Fibroblast of the aortic adventitia (primary cell): ENCODE measurements around the gene KRT72. TPM values are rescaled to one million over a fixed set of nuclear protein-coding genes. Genes with fewer than 3 reads are reported as not detected.
A peak's percentile ranks its signal among the peaks of the same experiment; 100 is the strongest.

Experiments used
- DNase-seq: peaks from one replicate; pipeline ENCODE4 v3.0.0-alpha.2; 2010; ENCODE audit warnings: low read depth
- H3K4me3 ChIP-seq: 2 replicates; pipeline ENCODE4 v1.5.1; 2011; ENCODE audit warnings: low read depth, mild to moderate bottlenecking, control low read depth, low read length, moderate library complexity
- CTCF ChIP-seq: IDR thresholded peaks from 2 replicates; pipeline ENCODE4 v1.5.1; 2011; ENCODE audit warnings: mild to moderate bottlenecking, low read length, control low read depth, inconsistent platforms; ENCODE audit not compliant: insufficient read depth
- total RNA-seq: library from RNA; depleted of rRNA; stranded (reverse); fragments of >200 nt; gene quantifications from 2 replicates; pipeline ENCODE4 v1.2.3, GENCODE V29; 2012; ENCODE audit warnings: low replicate concordance

KRT72 gene
- total RNA-seq, 1 donor: not detected

- TF ChIP-seq CTCF: no peak
Measured at GRCh38 chr12:52582486-52582885, 18.8 kb downstream of the KRT72 start.

DNA sequence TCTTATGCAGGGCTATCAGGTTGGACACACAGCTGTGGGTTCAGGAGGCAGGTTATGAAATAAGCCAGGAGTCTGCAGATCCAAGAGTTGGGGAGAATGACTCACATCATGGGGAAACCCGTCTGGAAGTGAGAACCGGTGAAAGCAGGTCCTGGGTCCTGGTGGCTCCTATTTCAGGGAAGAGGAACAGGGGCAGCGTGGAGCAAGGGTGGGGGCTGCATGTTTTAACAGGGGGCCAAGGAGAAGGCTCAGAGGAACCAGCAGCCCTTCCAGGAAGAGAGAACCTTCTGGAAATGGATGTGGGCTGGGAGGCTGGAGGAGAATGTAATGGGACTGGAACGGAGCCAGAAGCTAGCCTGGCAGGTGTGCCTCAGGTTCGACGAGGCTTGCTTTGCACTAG, 19.8 kb downstream of the KRT72 start:
- no peak for TF ChIP-seq CTCF
- H3K4me3 ChIP-seq: no peak overlapping the region
- DNase-seq: peak; percentile 5

More at GRCh38 chr12:52582486-52582885, 18.8 kb downstream of the KRT72 start:
- H3K4me3 ChIP-seq: no peak overlapping the region
- DNase-seq: no peak

DNA sequence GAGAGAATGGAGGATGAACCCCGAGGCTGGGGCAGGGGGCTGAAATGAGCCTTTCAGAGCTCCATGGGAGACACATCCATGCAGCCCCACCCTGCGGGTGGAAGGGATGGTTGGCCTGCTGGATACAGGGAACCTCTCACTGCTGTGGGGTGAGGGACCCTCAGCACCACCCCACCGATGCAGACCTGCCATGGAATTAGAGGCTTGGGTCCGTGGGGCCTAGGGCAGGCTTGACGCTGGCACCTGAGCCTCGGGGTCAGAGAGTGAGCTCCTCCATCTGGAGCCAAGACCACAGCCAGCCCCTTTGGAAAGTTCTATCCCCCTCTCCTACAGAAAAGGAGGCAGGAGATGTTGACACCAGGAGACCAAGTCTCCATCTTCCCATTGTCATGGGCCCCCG, 20.2 kb downstream of the KRT72 start:
- H3K4me3 ChIP-seq: no peak overlapping the region
- TF ChIP-seq CTCF: no peak
- DNase-seq: no peak

GRCh38 chr12:52580496-52580895, 20.8 kb downstream of the KRT72 start:
- H3K4me3 ChIP-seq: no peak overlapping the region
- no peak for TF ChIP-seq CTCF
- DNase-seq: no peak

DNA sequence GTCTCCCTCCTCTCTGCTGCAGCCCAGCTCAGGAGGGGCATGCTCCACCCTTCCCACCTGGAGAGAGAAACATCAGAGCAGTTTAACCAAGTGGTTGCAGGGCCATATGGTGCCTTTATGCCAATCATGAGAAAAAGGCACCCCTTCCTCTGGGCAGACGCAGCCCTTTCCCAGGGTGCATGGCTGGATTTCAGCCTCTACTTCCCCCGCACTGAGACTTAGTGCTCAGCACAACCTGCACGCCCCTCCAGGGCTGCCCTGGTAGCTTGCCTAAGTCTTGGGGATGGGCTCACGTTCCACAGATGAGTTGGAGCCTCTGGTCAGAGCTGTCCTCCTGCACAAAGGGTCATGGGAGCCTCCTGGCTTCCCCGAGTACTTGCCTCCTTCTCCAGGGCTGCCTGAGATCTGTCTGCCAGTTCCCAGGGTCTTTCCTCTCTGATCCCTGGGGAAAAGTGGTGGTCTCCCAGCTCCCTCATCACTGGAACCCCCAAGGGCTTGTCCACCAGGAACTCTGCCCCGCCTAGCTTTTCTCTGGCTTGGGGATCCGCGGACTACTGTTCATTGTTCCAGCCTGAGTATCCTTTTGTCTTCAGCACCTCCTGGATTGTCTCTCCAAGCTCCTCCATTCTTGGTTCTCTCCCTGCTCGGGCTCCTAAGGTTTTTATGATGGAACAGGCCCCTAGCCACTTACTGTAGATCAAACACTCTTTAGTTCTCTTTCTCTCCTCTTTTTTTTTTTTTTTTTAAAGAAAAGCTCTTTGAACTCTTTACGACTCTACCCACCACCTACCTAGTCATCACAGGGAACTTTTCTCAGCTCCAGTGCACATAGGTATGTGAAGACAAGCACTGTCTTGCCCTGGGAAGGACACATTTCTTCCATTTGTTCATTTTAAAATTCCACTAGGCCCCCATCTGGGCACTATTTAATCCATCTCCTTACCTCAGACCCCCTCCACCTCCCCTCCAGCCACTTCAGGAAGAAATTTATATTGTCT, 21.5 kb downstream of the KRT72 start:
- H3K4me3 ChIP-seq: no peak overlapping the region
- DNase-seq: no peak
- no peak for TF ChIP-seq CTCF

GRCh38 chr12:52578469-52578868, 22.8 kb downstream of the KRT72 start:
- no peak overlapping the region for H3K4me3 ChIP-seq

More at GRCh38 chr12:52578469-52578868, 22.8 kb downstream of the KRT72 start:
- no peak for TF ChIP-seq CTCF
- no peak for DNase-seq
